Loucy (cell line): ENCODE measurements around the gene SGPL1.

Experiments
- CTCF ChIP-seq: fragments of 200-600 bp; sonication (generic); conservative IDR thresholded peaks from 2 replicates; pipeline ENCODE4 v1.5.1; 2014; ENCODE audit warnings: mild to moderate bottlenecking, antibody characterized with exemption, low read length
- EZH2phosphoT487 ChIP-seq: fragments of 200-600 bp; IDR thresholded peaks from 2 replicates; pipeline ENCODE4 v1.6.1; 2018; ENCODE audit warnings: antibody characterized with exemption, mild to moderate bottlenecking, moderate library complexity, borderline replicate concordance

- TF ChIP-seq CTCF, result no peak
- TF ChIP-seq EZH2phosphoT487, result no peak
Observed at GRCh38 chr10:70822076-70822820, 6.5 kb downstream of the SGPL1 start.
